OCI-LY7 (cell line): ENCODE results near the gene PPA2. TPM values are rescaled to one million over a fixed set of nuclear protein-coding genes. Genes with fewer than 3 reads are reported as not detected.

Experiments used
- BruUV-seq: library from RNA; stranded (reverse); fragments of 400-500 nt; replicated peaks from 2 replicates; lab custom pipeline; 2021; lab: Mats Ljungman, UMichigan
- CTCF ChIA-PET: fragments of 300-600 bp; sonication (Branson Sonifier 250); formaldehyde crosslinking; loops from one replicate; lab custom pipeline; 2022; ENCODE audit warnings: antibody characterized with exemption; ENCODE audit not compliant: unreplicated experiment; lab: Charles Lee
- POLR2A ChIA-PET: fragments of 300-600 bp; sonication (Branson Sonifier 250); formaldehyde crosslinking; loops from one replicate; lab custom pipeline; 2022; ENCODE audit warnings: antibody characterized with exemption; lab: Charles Lee
- DNase-seq: peaks from one replicate; pipeline ENCODE4 v3.0.0-alpha.2; 2015; ENCODE audit warnings: low spot score
- H2AFZ ChIP-seq: fragments of 200-600 bp; sonication (generic), shearing (Covaris generic); 2 replicates; pipeline ENCODE4 v1.6.1; 2014; ENCODE audit warnings: mild to moderate bottlenecking, antibody characterized with exemption, low read length, moderate library complexity
- H3K27ac ChIP-seq: fragments of 200-600 bp; sonication (generic); 2 replicates; pipeline ENCODE4 v1.5.1; 2014; ENCODE audit warnings: mixed run types, low read depth, mild to moderate bottlenecking, moderate library complexity, low read length, inconsistent platforms; ENCODE audit not compliant: poor library complexity, severe bottlenecking
- H3K36me3 ChIP-seq: fragments of 200-600 bp; sonication (generic); 2 replicates; pipeline ENCODE4 v1.6.1; 2014; ENCODE audit warnings: mild to moderate bottlenecking, antibody characterized with exemption, low read length, moderate library complexity, mixed read lengths; ENCODE audit not compliant: insufficient read depth
- H3K4me1 ChIP-seq: fragments of 200-600 bp; sonication (generic); 2 replicates; pipeline ENCODE4 v1.5.1; 2014; ENCODE audit warnings: mild to moderate bottlenecking, low read length; ENCODE audit not compliant: insufficient read depth, poor library complexity, severe bottlenecking
- H3K4me2 ChIP-seq: fragments of 200-600 bp; sonication (generic); 2 replicates; pipeline ENCODE4 v1.6.1; 2014; ENCODE audit warnings: mild to moderate bottlenecking, low read length
- H3K4me3 ChIP-seq: fragments of 200-600 bp; sonication (generic); 2 replicates; pipeline ENCODE4 v1.5.1; 2014; ENCODE audit warnings: mild to moderate bottlenecking, low read depth, low read length; ENCODE audit not compliant: poor library complexity, severe bottlenecking
- H3K79me2 ChIP-seq: fragments of 200-600 bp; sonication (generic); 2 replicates; pipeline ENCODE4 v1.6.1; 2016; ENCODE audit warnings: low read depth, mild to moderate bottlenecking, low read length, moderate library complexity, mixed read lengths; ENCODE audit not compliant: insufficient read depth
- H3K9me2 ChIP-seq: fragments of 200-600 bp; sonication (generic); 2 replicates; pipeline ENCODE4 v1.6.1; 2016; ENCODE audit warnings: mild to moderate bottlenecking, low read length, mixed read lengths; ENCODE audit not compliant: insufficient read depth
- H3K9me3 ChIP-seq: fragments of 200-600 bp; sonication (generic); 2 replicates; pipeline ENCODE4 v1.6.1; 2014; ENCODE audit warnings: mild to moderate bottlenecking, mixed run types, low read length, mixed read lengths
- H4K20me1 ChIP-seq: fragments of 200-600 bp; sonication (generic); 2 replicates; pipeline ENCODE4 v1.6.1; 2014; ENCODE audit warnings: mild to moderate bottlenecking, antibody characterized with exemption, low read length, moderate library complexity, mixed read lengths; ENCODE audit not compliant: insufficient read depth
- CTCF ChIP-seq: fragments of 200-600 bp; sonication (generic); conservative IDR thresholded peaks from 2 replicates; pipeline ENCODE4 v1.5.1; 2014; ENCODE audit warnings: mild to moderate bottlenecking, antibody characterized with exemption, low read length, moderate library complexity, mixed read lengths
- EZH2phosphoT487 ChIP-seq: fragments of 200-600 bp; sonication (generic); IDR thresholded peaks from 2 replicates; pipeline ENCODE4 v1.6.1; 2018; ENCODE audit warnings: low read depth, borderline replicate concordance, mild to moderate bottlenecking, mixed run types, antibody characterized with exemption, low read length, moderate library complexity, mixed read lengths
- intact Hi-C: fragments of 100-400 bp; cut with micrococcal nuclease; formaldehyde crosslinking; loops from one replicate; pipeline ENCODE4 v1.10.0; 2022; ENCODE audit not compliant: unreplicated experiment
- total RNA-seq, 2 experiments: library from RNA; depleted of rRNA in 1 of 2; stranded (reverse); fragments of >200 nt in 1 of 2; shearing (Covaris generic) in 1 of 2; gene quantifications; 2 replicates each; pipeline ENCODE4 v1.2.3, GENCODE V29; 2014 to 2022

The PPA2 gene
- total RNA-seq, 2 experiments from 2014 or later: 73.1 to 74.6 TPM

GRCh38 chr4:105461621-105462382, 12.1 kb downstream of the PPA2 start:
- POLR2A ChIA-PET: interaction anchor here (1.7 kb wide), 1 partner anchor 12 kb away, joined by 6 read pairs; the partner anchor contains the start of gene PPA2
- H3K79me2 ChIP-seq: no peaks in the 10 kb centered on the region
- no peak for TF ChIP-seq EZH2phosphoT487
- no peak for TF ChIP-seq CTCF
- DNase-seq: no peak
- H3K27ac ChIP-seq: no peak overlapping the region
- H3K4me2 ChIP-seq: no peak overlapping the region
- H3K4me1 ChIP-seq: no peaks in the 10 kb centered on the region
- no peak overlapping the region for H3K4me3 ChIP-seq
- 0 out of 2 replicates have a peak, but pooled peaks cover 3% of the 10 kb centered on the region for H3K9me3 ChIP-seq
- intact Hi-C loops: no loop called here
- H3K36me3 ChIP-seq: peaks cover 13% of the 10 kb centered on the region
- no peaks in the 10 kb centered on the region for H4K20me1 ChIP-seq
- no peak overlapping the region for H2AFZ ChIP-seq
- no TSS peak for BruUV-seq
- CTCF ChIA-PET: interaction anchor here (1.1 kb wide), 1 partner anchor 12 kb away, joined by 4 read pairs; the partner anchor contains the start of gene PPA2
- H3K9me2 ChIP-seq: no peaks in the 10 kb centered on the region

GRCh38 chr4:105461221-105461620, 12.6 kb downstream of the PPA2 start:
- ChIA-PET CTCF (interaction anchor here (1.1 kb wide), 1 partner anchor 12 kb away, joined by 4 read pairs; the partner anchor contains the start of gene PPA2), POLR2A (interaction anchor here (0.6 to 1.7 kb wide), 4 partner anchors 9 to 36 kb away, joined by 3 to 6 read pairs (median 4); partner anchors contain the start of gene PPA2)

More at GRCh38 chr4:105461221-105461620, 12.6 kb downstream of the PPA2 start:
- Histone ChIP-seq H3K9me3 (0 out of 2 replicates have a peak, but pooled peaks cover 3% of the 10 kb centered on the region), H3K79me2 (no peaks in the 10 kb centered on the region), H3K4me3 (no peak overlapping the region), H3K4me2 (no peak overlapping the region), H3K4me1 (no peaks in the 10 kb centered on the region), H3K9me2 (no peaks in the 10 kb centered on the region), H3K36me3 (peaks cover 10% of the 10 kb centered on the region), H4K20me1 (no peaks in the 10 kb centered on the region), H2AFZ (no peak overlapping the region), H3K27ac (no peak overlapping the region)
- no peak for DNase-seq
- BruUV-seq: no TSS peak
- intact Hi-C loops: no loop called here
- TF ChIP-seq EZH2phosphoT487 (no peak), CTCF (no peak)
